Neural cell (in vitro differentiated cells): Measurements from ENCODE around the gene LMAN2.

Experiments
- RAD21 ChIP-seq: fragments of 450-650 bp; conservative IDR thresholded peaks from 2 replicates; pipeline ENCODE4 v1.6.1; 2014; ENCODE audit warnings: antibody characterized with exemption, mild to moderate bottlenecking, moderate library complexity
- TAF1 ChIP-seq: IDR thresholded peaks from 2 replicates; pipeline ENCODE4 v1.6.1; 2012; ENCODE audit warnings: low read depth

DNA sequence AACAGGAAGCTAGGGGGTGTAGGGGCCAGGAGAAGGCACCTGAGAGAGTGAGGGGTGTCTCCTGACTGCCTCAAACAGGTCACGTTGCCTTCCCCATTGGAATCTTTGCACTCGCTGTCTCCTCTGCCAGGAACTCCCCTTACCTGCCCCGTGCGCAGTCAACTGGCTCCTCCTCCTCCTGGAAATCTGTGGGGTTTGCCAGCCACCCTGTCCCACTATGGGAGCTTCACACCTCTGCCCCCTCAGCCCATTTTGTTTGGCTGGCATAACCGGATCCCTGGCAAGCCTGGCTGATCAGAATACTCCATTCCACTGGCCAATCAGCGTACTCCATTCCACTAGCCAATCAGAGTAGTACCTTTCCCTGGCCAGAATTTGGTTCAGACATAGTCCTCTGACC, 22.3 kb upstream of the LMAN2 start:
- TF ChIP-seq TAF1 = no peak
- TF ChIP-seq RAD21 = no peak
